Measurements from ENCODE around the gene CDH4.

The CDH4 gene

GRCh38 chr20:61875996-61876395 is 623.9 kb downstream of the CDH4 start:
- Histone ChIP-seq H3K36me3 (ENCODE audit: control insufficient read depth, insufficient read depth, low read length) (no peaks in the 10 kb centered on the region), H3K9me3 (ENCODE audit: control insufficient read depth, insufficient read depth, low read length) (no peaks in the 10 kb centered on the region), H3K27ac (ENCODE audit: low read depth, low read length) (no peak overlapping the region), H3K4me1 (ENCODE audit: control insufficient read depth, insufficient read depth, low read length) (no peaks in the 10 kb centered on the region), H3K9ac (ENCODE audit: low read depth, low read length) (no peak overlapping the region), H3K27me3 (ENCODE audit: control insufficient read depth, insufficient read depth, low read length) (no peaks in the 10 kb centered on the region), H3K4me3 (ENCODE audit: low read depth, low read length) (no peak overlapping the region)

DNA sequence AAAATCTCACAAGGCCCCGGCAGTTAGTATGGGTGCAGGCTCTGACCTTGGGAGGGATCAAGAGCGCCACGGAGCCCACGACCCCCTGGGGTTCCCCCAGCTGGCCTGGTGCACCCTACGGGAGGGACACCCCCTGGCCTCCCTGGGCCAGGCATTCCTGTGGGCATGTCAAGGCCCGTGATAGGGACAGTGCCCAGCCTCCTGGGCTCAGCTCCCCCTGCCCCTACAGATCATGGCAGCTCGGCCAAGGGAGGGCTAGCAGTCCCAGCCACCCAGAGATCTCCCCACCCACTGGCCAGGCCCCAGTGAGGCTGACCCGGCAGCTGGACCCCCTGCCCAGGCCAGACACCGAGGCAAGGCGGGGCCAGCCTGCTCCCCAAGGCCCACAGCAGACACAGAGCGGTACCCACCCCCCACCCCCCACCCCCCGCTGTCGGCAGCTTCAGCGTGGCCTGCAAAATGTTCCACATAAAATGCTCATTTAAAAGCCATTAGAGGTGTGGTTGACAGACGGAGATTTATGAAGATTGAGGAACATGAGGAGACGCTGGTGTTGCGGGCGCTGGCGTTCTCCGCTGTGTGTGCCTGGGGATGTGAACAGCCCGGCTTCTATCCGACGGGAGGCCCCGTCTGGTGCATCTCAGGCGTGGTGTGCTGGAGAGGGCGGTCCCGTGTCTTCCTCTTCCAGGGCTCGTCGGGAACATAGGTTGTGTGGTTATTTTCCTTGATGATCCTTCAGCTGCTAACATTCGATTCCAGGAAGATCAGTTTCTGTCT is 625.1 kb downstream of the CDH4 start:
- Histone ChIP-seq H3K27me3 (ENCODE audit: control insufficient read depth, insufficient read depth, low read length) (no peaks in the 10 kb centered on the region), H3K27ac (ENCODE audit: low read depth, low read length) (no peak overlapping the region), H3K9me3 (ENCODE audit: control insufficient read depth, insufficient read depth, low read length) (no peaks in the 10 kb centered on the region), H3K36me3 (ENCODE audit: control insufficient read depth, insufficient read depth, low read length) (no peaks in the 10 kb centered on the region), H3K4me3 (ENCODE audit: low read depth, low read length) (no peak overlapping the region), H3K4me1 (ENCODE audit: control insufficient read depth, insufficient read depth, low read length) (no peaks in the 10 kb centered on the region), H3K9ac (ENCODE audit: low read depth, low read length) (no peak overlapping the region)

- Histone ChIP-seq H3K36me3 (ENCODE audit: control insufficient read depth, insufficient read depth, low read length) (no peaks in the 10 kb centered on the region), H3K27me3 (ENCODE audit: control insufficient read depth, insufficient read depth, low read length) (no peaks in the 10 kb centered on the region), H3K4me1 (ENCODE audit: control insufficient read depth, insufficient read depth, low read length) (no peaks in the 10 kb centered on the region)
These were observed 625.9 kb downstream of the CDH4 start for GRCh38 chr20:61877776-61878477.

DNA sequence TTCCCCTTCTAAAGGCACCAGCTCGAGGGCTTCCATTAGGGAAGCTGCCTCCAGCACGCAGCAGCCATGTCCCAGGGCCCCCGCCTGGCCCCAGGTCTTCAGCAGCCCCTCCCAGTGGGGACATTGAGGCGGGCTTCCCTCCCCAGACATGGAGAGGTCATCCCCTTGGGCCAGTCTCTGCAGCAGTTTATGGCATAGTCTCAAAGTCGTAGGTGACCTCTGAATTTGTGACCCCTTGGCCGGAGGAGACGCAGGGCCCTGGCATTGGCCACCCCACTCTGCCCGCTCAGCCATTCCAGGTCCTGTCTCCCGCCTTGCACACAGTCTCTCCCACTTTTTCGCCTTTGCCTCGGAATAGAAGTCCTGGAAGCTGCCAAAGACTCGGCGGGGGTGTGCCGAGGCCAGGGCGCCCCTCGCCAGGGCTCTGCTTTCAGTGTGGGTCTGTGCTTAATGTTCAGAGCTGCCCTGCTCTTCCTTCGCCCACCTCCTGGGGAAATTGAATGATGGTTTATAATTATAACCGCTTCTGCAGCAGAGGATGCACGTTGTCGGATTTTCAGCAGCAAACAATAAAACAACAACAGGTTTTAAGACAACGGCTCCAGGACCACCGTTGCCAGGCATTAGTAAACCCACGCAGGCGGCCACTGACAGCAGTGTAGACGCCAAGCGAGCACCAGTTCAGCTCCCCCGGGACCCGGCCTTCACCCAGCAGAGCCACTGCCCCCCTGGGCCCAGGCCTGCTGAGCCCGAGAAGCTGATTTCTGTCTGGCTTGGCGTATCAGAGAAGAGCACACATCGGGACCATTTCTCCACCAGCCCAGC is 626.6 kb downstream of the CDH4 start:
- H3K4me1 ChIP-seq (ENCODE audit: control insufficient read depth, insufficient read depth, low read length), result no peaks in the 10 kb centered on the region
- no peaks in the 10 kb centered on the region for H3K27me3 ChIP-seq (ENCODE audit: control insufficient read depth, insufficient read depth, low read length)
- no peaks in the 10 kb centered on the region for H3K36me3 ChIP-seq (ENCODE audit: control insufficient read depth, insufficient read depth, low read length)
- H3K9ac ChIP-seq (ENCODE audit: low read depth, low read length), result no peak overlapping the region
- no peaks in the 10 kb centered on the region for H3K9me3 ChIP-seq (ENCODE audit: control insufficient read depth, insufficient read depth, low read length)
- no peak overlapping the region for H3K4me3 ChIP-seq (ENCODE audit: low read depth, low read length)
- H3K27ac ChIP-seq (ENCODE audit: low read depth, low read length), result no peak overlapping the region

More at GRCh38 chr20:61877776-61878477, 625.9 kb downstream of the CDH4 start:
- Histone ChIP-seq H3K9me3 (ENCODE audit: control insufficient read depth, insufficient read depth, low read length) (no peaks in the 10 kb centered on the region), H3K27ac (ENCODE audit: low read depth, low read length) (no peak overlapping the region), H3K9ac (ENCODE audit: low read depth, low read length) (no peak overlapping the region), H3K4me3 (ENCODE audit: low read depth, low read length) (no peak overlapping the region)

DNA sequence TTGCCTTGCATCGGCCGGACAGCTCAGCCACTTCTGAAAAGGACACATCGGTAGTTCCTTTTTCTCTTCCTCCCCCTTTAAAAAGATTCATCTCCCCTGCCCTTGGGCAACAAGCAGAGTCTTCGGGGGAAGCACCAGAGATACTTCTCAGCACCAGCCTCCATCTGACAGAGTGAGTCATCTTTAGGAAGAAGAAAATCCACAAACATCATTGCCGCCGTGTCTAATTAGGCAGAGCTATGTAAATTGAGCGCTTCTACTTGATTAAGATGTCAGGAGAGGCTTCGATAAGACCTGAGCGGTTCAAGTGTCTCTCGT is 627.2 kb downstream of the CDH4 start:
- Histone ChIP-seq H3K9me3 (ENCODE audit: control insufficient read depth, insufficient read depth, low read length) (no peaks in the 10 kb centered on the region), H3K4me1 (ENCODE audit: control insufficient read depth, insufficient read depth, low read length) (no peaks in the 10 kb centered on the region), H3K36me3 (ENCODE audit: control insufficient read depth, insufficient read depth, low read length) (no peaks in the 10 kb centered on the region), H3K4me3 (ENCODE audit: low read depth, low read length) (no peak overlapping the region), H3K27ac (ENCODE audit: low read depth, low read length) (no peak overlapping the region), H3K27me3 (ENCODE audit: control insufficient read depth, insufficient read depth, low read length) (no peaks in the 10 kb centered on the region), H3K9ac (ENCODE audit: low read depth, low read length) (no peak overlapping the region)

GRCh38 chr20:61879694-61880093 is 627.6 kb downstream of the CDH4 start:
- Histone ChIP-seq H3K27me3 (ENCODE audit: control insufficient read depth, insufficient read depth, low read length) (no peaks in the 10 kb centered on the region), H3K9me3 (ENCODE audit: control insufficient read depth, insufficient read depth, low read length) (no peaks in the 10 kb centered on the region), H3K36me3 (ENCODE audit: control insufficient read depth, insufficient read depth, low read length) (no peaks in the 10 kb centered on the region), H3K9ac (ENCODE audit: low read depth, low read length) (no peak overlapping the region), H3K27ac (ENCODE audit: low read depth, low read length) (no peak overlapping the region), H3K4me3 (ENCODE audit: low read depth, low read length) (no peak overlapping the region), H3K4me1 (ENCODE audit: control insufficient read depth, insufficient read depth, low read length) (no peaks in the 10 kb centered on the region)

GRCh38 chr20:61880706-61881105 is 628.6 kb downstream of the CDH4 start:
- Histone ChIP-seq H3K36me3 (ENCODE audit: control insufficient read depth, insufficient read depth, low read length) (no peaks in the 10 kb centered on the region), H3K9me3 (ENCODE audit: control insufficient read depth, insufficient read depth, low read length) (no peaks in the 10 kb centered on the region), H3K27me3 (ENCODE audit: control insufficient read depth, insufficient read depth, low read length) (no peaks in the 10 kb centered on the region), H3K4me1 (ENCODE audit: control insufficient read depth, insufficient read depth, low read length) (no peaks in the 10 kb centered on the region), H3K4me3 (ENCODE audit: low read depth, low read length) (no peak overlapping the region), H3K27ac (ENCODE audit: low read depth, low read length) (no peak overlapping the region), H3K9ac (ENCODE audit: low read depth, low read length) (no peak overlapping the region)

- Histone ChIP-seq H3K27ac (ENCODE audit: low read depth, low read length) (no peak overlapping the region), H3K9me3 (ENCODE audit: control insufficient read depth, insufficient read depth, low read length) (no peaks in the 10 kb centered on the region), H3K4me1 (ENCODE audit: control insufficient read depth, insufficient read depth, low read length) (no peaks in the 10 kb centered on the region), H3K4me3 (ENCODE audit: low read depth, low read length) (no peak overlapping the region), H3K36me3 (ENCODE audit: control insufficient read depth, insufficient read depth, low read length) (no peaks in the 10 kb centered on the region), H3K27me3 (ENCODE audit: control insufficient read depth, insufficient read depth, low read length) (no peaks in the 10 kb centered on the region), H3K9ac (ENCODE audit: low read depth, low read length) (no peak overlapping the region)
These were observed 629.4 kb downstream of the CDH4 start for GRCh38 chr20:61881416-61881815.

- H3K4me3 ChIP-seq (ENCODE audit: low read depth, low read length), result no peak overlapping the region
- H3K9ac ChIP-seq (ENCODE audit: low read depth, low read length), result no peak overlapping the region
- H3K9me3 ChIP-seq (ENCODE audit: control insufficient read depth, insufficient read depth, low read length), result no peaks in the 10 kb centered on the region
- no peak overlapping the region for H3K27ac ChIP-seq (ENCODE audit: low read depth, low read length)
- H3K27me3 ChIP-seq (ENCODE audit: control insufficient read depth, insufficient read depth, low read length), result no peaks in the 10 kb centered on the region
- H3K4me1 ChIP-seq (ENCODE audit: control insufficient read depth, insufficient read depth, low read length), result no peaks in the 10 kb centered on the region
- H3K36me3 ChIP-seq (ENCODE audit: control insufficient read depth, insufficient read depth, low read length), result no peaks in the 10 kb centered on the region
These were observed 629.8 kb downstream of the CDH4 start for GRCh38 chr20:61881861-61882260.

DNA sequence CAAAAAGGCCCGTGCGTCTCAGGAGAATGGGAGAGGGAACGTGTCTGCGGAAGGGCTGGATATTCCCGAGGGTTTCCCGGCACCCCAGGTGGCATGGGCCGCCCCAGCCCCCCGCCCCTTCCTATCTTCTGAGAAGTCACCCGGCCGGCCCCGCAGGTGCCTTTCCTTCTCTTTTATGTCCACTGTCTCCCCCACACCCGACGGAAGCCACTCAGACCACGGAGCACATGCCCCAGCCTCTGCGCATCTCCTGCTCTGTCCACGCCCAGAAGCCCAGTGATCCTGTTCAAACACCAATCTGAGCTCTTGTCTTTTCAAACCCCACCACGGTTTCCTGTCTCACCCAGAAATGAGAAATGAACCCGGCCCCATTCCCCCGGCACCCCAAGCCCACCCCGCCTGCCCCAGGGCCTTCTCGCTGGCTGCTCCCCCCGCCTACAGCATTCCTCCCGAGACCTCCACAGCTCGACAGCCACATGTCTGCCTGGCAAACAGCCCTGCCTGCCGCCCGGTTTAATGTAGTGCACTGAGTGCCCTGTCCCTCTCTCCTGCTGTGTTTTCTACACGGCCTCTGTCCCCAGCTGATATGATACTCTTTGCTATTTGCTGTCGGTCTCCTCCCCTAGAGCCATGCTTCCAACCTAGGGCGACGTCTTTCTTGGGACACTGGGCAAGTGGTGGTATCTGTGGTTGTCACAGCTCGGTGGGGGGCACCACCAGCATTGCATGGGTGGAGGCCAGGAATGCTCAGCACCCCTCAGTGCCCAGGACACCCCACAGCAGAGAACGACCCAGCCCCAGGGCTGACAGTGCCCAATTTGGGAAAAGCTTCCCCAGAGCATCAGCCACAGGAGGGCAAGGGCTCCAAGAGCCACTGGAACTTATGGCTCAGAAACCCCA is 630.9 kb downstream of the CDH4 start:
- H3K27ac ChIP-seq (ENCODE audit: low read depth, low read length), result no peak overlapping the region
- H3K4me3 ChIP-seq (ENCODE audit: low read depth, low read length), result no peak overlapping the region
- no peaks in the 10 kb centered on the region for H3K27me3 ChIP-seq (ENCODE audit: control insufficient read depth, insufficient read depth, low read length)
- no peaks in the 10 kb centered on the region for H3K36me3 ChIP-seq (ENCODE audit: control insufficient read depth, insufficient read depth, low read length)
- H3K9ac ChIP-seq (ENCODE audit: low read depth, low read length), result no peak overlapping the region
- no peaks in the 10 kb centered on the region for H3K9me3 ChIP-seq (ENCODE audit: control insufficient read depth, insufficient read depth, low read length)
- H3K4me1 ChIP-seq (ENCODE audit: control insufficient read depth, insufficient read depth, low read length), result no peaks in the 10 kb centered on the region
